Mesothelial cell of epicardium (in vitro differentiated cells): ENCODE data around the gene XRCC5. TPM values are rescaled to one million over a fixed set of nuclear protein-coding genes. Genes with fewer than 3 reads are reported as not detected.

ENCODE experiments used
- DNase-seq, 2 experiments: peaks; one replicate each; pipeline ENCODE4 v3.0.0; 2021; ENCODE audit warnings: low spot score in 2 of 2; ENCODE audit not compliant: unreplicated experiment in 2 of 2
- H3K27ac Mint-ChIP-seq: 2 replicates; pipeline ENCODE4 v1.8.0; 2021; ENCODE audit warnings: mixed read lengths
- H3K27me3 Mint-ChIP-seq: 2 replicates; pipeline ENCODE4 v1.8.0; 2021; ENCODE audit warnings: low read depth, mixed read lengths
- H3K36me3 Mint-ChIP-seq: 2 replicates; pipeline ENCODE4 v1.8.0; 2021; ENCODE audit warnings: mixed read lengths
- H3K4me1 Mint-ChIP-seq: 2 replicates; pipeline ENCODE4 v1.8.0; 2021; ENCODE audit warnings: mixed read lengths
- H3K4me3 Mint-ChIP-seq: 2 replicates; pipeline ENCODE4 v1.8.0; 2021; ENCODE audit warnings: mild to moderate bottlenecking, moderate library complexity, mixed read lengths
- H3K9me3 Mint-ChIP-seq: 2 replicates; pipeline ENCODE4 v1.8.0; 2021; ENCODE audit warnings: mixed read lengths
- CTCF ChIP-seq: fragments of 200-600 bp; sonication (generic); IDR thresholded peaks from one replicate; pipeline ENCODE4 v1.5.0; 2021; ENCODE audit warnings: antibody characterized with exemption; ENCODE audit not compliant: unreplicated experiment
- total RNA-seq: library from RNA; stranded (reverse); gene quantifications from 3 replicates; pipeline ENCODE4 v1.2.1, GENCODE V29; 2021

The XRCC5 gene
- total RNA-seq, 1 donor from 2014 or later, result 294 TPM

- Mint-ChIP-seq H3K4me3 (no peak overlapping the region), H3K27me3 (peaks cover 14% of the 10 kb centered on the region), H3K27ac (no peak overlapping the region), H3K4me1 (no peaks in the 10 kb centered on the region), H3K9me3 (no peaks in the 10 kb centered on the region), H3K36me3 (no peaks in the 10 kb centered on the region)
- no peak for DNase-seq
- no peak for TF ChIP-seq CTCF
Observed at GRCh38 chr2:216090369-216090786, 18.8 kb upstream of the XRCC5 start.

- no peak overlapping the region for H3K27ac Mint-ChIP-seq
- H3K4me3 Mint-ChIP-seq, result no peak overlapping the region
- no peaks in the 10 kb centered on the region for H3K36me3 Mint-ChIP-seq
- TF ChIP-seq CTCF, result no peak
- H3K9me3 Mint-ChIP-seq, result no peaks in the 10 kb centered on the region
- peaks cover 14% of the 10 kb centered on the region for H3K27me3 Mint-ChIP-seq
- no peak for DNase-seq
- H3K4me1 Mint-ChIP-seq, result no peaks in the 10 kb centered on the region
Observed at GRCh38 chr2:216092646-216093045, 16.5 kb upstream of the XRCC5 start.

DNA sequence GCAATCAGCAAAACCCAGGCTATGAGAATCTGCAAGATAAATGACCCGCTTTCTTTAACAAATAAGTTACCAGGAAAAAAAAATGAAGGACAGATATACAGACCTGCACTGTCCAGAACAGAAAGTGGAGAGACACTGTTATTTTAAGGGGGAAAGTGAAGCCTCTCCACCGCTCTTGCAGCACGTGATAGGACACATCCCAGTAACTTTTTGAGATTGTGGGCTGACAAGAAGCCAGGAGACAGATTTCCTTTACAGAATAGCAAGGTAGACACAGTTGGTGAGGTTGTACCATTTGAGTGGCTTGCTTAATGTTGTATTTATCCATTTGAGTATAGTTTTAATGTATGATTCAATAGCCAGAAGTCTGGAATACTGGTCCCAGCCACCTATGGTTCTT is 14.4 kb upstream of the XRCC5 start:
- Mint-ChIP-seq H3K36me3 (no peaks in the 10 kb centered on the region), H3K27ac (no peak overlapping the region), H3K4me1 (no peaks in the 10 kb centered on the region), H3K27me3 (peaks cover 11% of the 10 kb centered on the region), H3K4me3 (no peak overlapping the region), H3K9me3 (no peaks in the 10 kb centered on the region)
- TF ChIP-seq CTCF, result no peak
- DNase-seq, result no peak

DNA sequence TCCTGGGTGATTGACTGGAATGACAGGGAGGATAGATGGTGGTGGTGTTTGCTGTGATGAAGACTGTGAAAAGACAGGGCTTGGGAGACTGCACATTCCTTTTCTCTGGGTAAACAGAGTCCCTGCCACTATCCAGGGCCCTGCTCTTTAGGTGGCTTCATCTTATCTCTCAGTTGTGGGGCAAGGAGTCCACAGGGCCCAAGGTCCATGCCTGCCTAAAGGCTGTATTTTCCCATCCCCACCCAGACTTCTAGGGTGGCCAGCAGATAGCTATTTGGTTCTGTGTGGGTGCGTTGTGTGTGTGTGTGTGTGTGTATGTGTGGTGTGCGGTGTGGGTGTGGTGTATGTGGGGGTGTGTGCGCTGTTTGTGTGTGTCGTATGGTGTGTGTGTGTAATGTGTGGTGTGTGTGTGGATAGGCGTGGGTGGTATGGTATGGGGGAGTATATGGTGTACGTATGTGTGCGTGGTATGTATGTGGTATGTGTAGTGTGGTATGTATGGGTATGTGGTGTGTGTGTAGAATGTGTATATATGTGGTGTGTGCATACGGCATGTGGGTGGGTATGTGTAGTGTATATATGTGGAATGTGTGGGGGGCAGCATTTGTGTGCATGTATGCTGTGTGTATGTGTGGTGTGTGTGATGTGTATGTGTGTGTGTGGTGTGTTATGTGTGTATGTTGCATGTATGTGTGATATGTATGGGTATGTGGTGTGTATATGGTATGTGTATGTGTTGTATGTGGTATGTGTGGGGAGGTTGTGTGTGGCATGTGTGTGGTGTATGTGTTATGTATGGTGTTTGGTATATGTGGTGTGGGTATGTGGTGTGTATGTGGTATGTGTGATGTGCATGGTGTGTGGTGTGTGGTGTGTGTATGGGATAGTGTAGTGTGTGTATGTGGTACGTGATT is 10.5 kb upstream of the XRCC5 start:
- DNase-seq, result no peak
- no peak overlapping the region for H3K27ac Mint-ChIP-seq
- H3K4me3 Mint-ChIP-seq, result no peak overlapping the region
- no peak for TF ChIP-seq CTCF
- H3K4me1 Mint-ChIP-seq, result no peaks in the 10 kb centered on the region
- H3K36me3 Mint-ChIP-seq, result no peaks in the 10 kb centered on the region
- no peaks in the 10 kb centered on the region for H3K9me3 Mint-ChIP-seq
- peaks cover 10% of the 10 kb centered on the region for H3K27me3 Mint-ChIP-seq

DNA sequence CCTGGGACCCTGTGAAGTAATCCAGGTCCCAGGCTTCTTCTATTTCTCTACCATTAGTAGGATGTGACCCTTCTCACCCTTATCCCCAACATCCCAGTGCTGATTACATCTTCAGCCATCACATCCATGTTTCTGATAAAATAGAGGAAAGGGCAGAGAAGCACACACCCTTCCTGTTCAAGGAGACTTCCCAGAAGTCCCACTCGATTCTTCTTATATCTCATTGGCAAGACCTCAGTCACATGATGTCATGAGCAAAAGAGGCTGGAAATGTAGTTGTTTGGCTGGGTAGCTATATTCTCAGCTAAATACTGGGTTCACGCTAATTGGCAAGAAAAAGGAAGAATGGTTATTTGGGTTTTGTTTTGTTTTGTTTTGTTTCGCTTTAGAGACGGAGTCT is 8.0 kb upstream of the XRCC5 start:
- H3K9me3 Mint-ChIP-seq, result no peaks in the 10 kb centered on the region
- no peaks in the 10 kb centered on the region for H3K36me3 Mint-ChIP-seq
- H3K4me3 Mint-ChIP-seq, result no peak overlapping the region
- TF ChIP-seq CTCF, result no peak
- no peaks in the 10 kb centered on the region for H3K4me1 Mint-ChIP-seq
- H3K27me3 Mint-ChIP-seq, result peaks cover 2% of the 10 kb centered on the region
- H3K27ac Mint-ChIP-seq, result no peak overlapping the region
- DNase-seq, result no peak
